Breast epithelium (tissue), 3 donors: ENCODE results near the gene MTRR.

Source experiments
- POLR2A ChIP-seq: fragments of 450-650 bp; IDR thresholded peaks from one replicate; pipeline ENCODE4 v1.6.1; 2016; ENCODE audit warnings: antibody characterized with exemption, mild to moderate bottlenecking, moderate library complexity
- POLR2AphosphoS5 ChIP-seq, 3 donors: sonication (generic); formaldehyde crosslinking; IDR thresholded peaks; one replicate each; pipeline ENCODE4 v1.6.1; 2017; ENCODE audit warnings: antibody characterized with exemption in 3 of 3
- TF ChIP-seq, protein P1 (sequence below), 3 donors: fragments of 450-650 bp; IDR thresholded peaks; one replicate each; pipeline ENCODE4 v1.5.1; 2016 to 2017; ENCODE audit warnings: antibody characterized with exemption in 3 of 3, mild to moderate bottlenecking in 3 of 3, moderate library complexity in 3 of 3

DNA sequence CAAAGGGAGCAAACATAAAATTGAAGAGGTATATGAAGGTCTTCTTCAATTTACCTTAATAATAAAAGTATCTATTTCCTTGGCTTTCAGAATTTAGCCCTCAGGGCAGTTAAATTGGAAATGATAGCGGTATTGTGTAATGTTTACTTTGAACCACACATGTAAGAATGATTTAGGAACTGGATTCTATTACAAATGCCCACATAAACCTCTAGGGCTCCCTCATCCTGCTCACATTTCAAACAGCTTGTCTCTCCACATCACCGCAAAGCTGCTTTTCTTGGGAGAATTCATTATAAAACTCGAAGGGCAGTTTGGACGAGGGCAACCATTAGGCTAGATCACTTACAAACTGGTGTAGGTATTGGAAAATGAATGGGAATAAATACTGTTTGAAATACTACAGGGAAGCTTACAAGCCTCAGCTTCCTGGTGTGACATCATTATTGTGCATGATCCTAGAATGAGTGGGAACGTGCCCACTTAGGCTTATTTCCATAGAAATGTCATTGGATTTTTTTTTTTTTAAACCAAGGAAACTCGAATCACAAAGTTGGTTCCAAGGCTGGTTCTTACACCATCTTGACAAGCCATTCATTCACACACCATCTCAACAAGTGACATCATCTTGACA, 47.3 kb downstream of the MTRR start:
- TF ChIP-seq, protein P1, sequence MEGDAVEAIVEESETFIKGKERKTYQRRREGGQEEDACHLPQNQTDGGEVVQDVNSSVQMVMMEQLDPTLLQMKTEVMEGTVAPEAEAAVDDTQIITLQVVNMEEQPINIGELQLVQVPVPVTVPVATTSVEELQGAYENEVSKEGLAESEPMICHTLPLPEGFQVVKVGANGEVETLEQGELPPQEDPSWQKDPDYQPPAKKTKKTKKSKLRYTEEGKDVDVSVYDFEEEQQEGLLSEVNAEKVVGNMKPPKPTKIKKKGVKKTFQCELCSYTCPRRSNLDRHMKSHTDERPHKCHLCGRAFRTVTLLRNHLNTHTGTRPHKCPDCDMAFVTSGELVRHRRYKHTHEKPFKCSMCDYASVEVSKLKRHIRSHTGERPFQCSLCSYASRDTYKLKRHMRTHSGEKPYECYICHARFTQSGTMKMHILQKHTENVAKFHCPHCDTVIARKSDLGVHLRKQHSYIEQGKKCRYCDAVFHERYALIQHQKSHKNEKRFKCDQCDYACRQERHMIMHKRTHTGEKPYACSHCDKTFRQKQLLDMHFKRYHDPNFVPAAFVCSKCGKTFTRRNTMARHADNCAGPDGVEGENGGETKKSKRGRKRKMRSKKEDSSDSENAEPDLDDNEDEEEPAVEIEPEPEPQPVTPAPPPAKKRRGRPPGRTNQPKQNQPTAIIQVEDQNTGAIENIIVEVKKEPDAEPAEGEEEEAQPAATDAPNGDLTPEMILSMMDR (IDR thresholded peaks at IDR 0.05), result no peak
- TF ChIP-seq POLR2A, result no peak
- TF ChIP-seq POLR2AphosphoS5 (IDR thresholded peaks at IDR 0.05), result no peak
